Transverse colon (tissue), 3 donors: Measurements from ENCODE around the gene MRM2.

Experiments used
- POLR2A ChIP-seq: fragments of 450-650 bp; IDR thresholded peaks from one replicate; pipeline ENCODE4 v1.6.1; 2016; ENCODE audit warnings: antibody characterized with exemption, mild to moderate bottlenecking, moderate library complexity
- TF ChIP-seq, protein P1 (sequence below), 5 experiments: fragments of 200-600 bp in 3 of 5; fragments of 450-650 bp in 2 of 5; sonication (generic) in 3 of 5; IDR thresholded peaks; 1 replicate in 2 of 5; 2 replicates in 3 of 5; pipeline ENCODE4 v1.5.1; 2016 to 2017; ENCODE audit warnings: antibody characterized with exemption in 5 of 5, inconsistent platforms in 3 of 5, mild to moderate bottlenecking in 2 of 5, moderate library complexity in 1 of 5

- TF ChIP-seq, protein P1, sequence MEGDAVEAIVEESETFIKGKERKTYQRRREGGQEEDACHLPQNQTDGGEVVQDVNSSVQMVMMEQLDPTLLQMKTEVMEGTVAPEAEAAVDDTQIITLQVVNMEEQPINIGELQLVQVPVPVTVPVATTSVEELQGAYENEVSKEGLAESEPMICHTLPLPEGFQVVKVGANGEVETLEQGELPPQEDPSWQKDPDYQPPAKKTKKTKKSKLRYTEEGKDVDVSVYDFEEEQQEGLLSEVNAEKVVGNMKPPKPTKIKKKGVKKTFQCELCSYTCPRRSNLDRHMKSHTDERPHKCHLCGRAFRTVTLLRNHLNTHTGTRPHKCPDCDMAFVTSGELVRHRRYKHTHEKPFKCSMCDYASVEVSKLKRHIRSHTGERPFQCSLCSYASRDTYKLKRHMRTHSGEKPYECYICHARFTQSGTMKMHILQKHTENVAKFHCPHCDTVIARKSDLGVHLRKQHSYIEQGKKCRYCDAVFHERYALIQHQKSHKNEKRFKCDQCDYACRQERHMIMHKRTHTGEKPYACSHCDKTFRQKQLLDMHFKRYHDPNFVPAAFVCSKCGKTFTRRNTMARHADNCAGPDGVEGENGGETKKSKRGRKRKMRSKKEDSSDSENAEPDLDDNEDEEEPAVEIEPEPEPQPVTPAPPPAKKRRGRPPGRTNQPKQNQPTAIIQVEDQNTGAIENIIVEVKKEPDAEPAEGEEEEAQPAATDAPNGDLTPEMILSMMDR (IDR thresholded peaks at IDR 0.05): no peak
- TF ChIP-seq POLR2A: no peak
Measured at GRCh38 chr7:2289621-2290020, 47.6 kb upstream of the MRM2 start.
